ENCODE data around the gene CARHSP1.
"Not testable (repeated sequence)": the region's sequence is repeated elsewhere in the genome, so short reads cannot be mapped to it uniquely, and the experiment has no call there.

Gene CARHSP1

DNA sequence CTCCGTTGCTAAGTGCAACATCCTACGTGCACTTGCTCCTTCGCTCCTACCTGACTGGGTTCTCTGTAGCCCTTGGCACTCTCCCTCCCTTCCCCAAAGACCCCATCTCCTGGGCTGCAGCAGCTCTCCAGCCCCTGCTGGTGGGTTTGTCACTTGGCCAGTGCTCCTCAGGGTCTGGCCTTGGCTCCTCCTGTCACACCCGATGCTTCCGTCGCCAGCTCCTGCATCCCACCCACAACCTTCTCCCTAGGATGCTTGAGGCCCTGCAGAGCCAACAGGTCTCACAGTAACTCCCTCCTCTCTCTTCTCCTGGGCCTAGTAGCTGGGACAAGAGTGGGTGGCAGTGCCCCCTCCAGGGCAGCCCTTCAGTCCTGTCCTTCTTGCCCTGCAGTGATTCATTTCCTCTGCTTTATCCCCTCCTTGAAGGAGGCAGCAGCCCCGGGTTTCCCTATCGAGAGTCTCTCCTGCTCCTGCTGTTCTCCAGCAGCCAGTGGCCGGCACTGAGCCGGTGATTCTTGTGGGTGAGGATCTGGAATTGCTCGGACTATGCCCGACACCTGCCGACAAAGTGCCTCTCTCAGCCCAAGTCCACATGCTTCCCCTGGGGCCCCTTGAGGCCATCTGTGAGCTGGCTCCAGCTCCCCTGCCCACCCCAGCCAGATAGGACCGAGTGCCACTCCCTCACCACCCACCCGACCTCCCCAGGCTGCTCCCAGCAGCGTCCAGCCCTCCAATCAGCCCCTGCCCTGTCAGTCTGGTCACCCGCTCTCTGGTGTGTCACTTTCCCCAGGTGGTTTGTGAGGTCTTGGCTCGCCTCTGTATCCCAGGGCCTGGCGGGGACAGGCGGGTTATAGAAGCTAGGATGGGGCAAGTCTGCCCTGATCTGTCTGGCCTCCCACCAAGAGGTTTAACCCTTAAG is 17.1 kb upstream of the CARHSP1 start:
- Mint-ChIP-seq H3K36me3 (peaks cover 16% of the 10 kb centered on the region), H3K4me3 (no peak overlapping the region), H3K4me1 (peaks cover 30% of the 10 kb centered on the region), H3K9me3 (no peaks in the 10 kb centered on the region), H3K27me3 (peaks cover 35% of the 10 kb centered on the region), H3K27ac (peak overlapping the region; percentile 78)
- peak; percentile 39 for ATAC-seq

DNA sequence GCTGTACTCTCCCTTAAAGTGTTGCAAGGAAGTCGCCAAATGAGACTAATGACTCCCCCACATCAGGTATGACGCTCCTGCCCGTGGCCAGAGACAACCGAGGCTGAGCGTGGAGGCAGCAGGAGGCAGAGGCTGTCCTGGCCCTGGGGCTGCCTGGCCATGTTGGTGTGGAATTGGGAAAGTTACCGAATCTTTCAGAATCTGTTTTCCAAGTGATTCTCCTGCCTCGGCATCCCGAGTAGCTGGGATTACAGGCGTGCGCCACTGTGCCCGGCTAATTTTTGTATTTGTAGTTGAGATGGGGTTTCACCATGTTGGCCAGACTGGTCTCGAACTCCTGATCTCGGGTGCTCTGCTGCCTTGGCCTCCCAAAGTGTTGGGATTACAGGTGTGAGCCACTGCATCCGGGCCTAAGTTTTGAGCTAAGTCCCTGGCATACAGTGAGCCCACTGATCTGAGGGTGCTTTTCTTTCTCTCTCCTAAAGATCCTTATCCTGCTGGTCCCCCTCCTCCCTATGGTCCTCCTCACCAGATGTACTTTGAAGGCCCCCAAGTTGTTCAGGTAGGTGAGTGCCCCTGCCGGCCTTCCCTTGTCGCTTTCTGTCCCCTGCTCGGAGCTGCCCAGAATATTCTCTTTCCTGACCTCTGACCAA is 14.0 kb upstream of the CARHSP1 start:
- Mint-ChIP-seq H3K4me1 (peaks cover 40% of the 10 kb centered on the region), H3K27ac (peak overlapping the region; percentile 46), H3K36me3 (peaks cover 11% of the 10 kb centered on the region), H3K27me3 (peaks cover 35% of the 10 kb centered on the region), H3K9me3 (no peaks in the 10 kb centered on the region), H3K4me3 (no peak overlapping the region)
- no peak for ATAC-seq

DNA sequence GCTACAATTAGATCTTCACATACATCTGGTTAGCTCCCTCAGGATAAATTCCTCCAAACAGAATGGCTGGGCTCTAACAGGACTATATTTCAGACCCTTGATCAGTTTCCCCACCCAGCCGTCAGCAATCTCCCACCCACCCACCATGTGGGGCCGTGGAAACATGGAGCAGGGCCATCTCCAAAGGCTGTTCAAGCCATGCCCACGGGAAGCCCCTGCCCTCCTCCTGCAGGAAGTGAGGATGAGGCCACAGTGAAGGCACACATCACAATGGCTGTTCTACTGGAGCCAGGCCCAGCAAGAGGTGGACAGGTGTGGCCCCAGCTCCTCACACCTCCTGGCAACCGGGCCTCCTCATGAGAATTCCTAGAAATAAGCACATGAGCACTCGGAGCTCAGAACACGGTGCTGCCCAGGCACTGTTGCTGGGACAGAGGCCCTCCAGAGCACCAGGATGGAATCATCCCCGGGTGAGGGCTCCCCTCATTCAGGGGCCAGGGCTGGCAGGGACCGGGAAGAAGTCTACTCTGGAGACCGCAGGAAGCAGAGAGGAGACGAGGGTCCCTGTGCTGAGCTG is 13.3 kb upstream of the CARHSP1 start, which contains the start of gene LITAFD:
Gene LITAFD, plus strand, starts transcription at position 311 of the 577 bp plus-strand sequence. CDS start 2,005 bp downstream, outside the sequence.
- Mint-ChIP-seq H3K27me3 (peaks cover 35% of the 10 kb centered on the region), H3K4me1 (peaks cover 36% of the 10 kb centered on the region), H3K27ac (peak within 1 kb of the TSS; percentile 46), H3K9me3 (no peaks in the 10 kb centered on the region), H3K4me3 (no peak within 1 kb of the TSS), H3K36me3 (peaks cover 5% of the 10 kb centered on the region)
- ATAC-seq: no peak

DNA sequence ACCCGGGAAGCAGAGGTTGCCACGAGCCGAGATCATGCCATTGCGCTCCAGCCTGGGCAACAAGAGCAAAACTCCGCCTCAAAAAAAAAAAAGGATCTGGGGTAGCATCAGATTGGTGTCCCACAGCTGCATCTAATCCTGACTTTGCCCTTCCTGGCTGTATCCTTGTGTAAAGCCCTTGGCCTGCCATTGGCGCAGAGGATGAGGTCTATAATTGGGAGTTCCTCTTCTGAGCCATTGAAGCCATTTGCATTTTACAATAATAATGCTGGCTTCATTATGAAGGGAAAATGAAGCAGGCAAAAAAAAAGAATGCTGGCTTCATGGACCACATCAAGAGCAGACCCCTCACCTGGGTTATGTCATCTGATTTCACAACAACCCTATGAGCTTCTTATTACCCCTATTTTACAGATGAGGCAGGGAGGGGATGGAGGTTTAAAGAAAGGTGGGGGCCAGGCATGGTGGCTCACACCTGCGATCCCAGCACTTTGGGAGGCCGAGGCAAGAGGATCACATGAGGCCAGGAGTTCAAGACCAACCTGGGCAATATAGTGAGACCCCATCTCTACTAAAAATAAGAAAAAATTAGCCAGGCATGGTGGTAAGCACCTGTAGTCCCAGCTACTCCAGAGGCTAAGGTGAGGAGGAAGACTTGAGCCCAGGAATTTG is 12.2 kb upstream of the CARHSP1 start:
- no peaks in the 10 kb centered on the region for H3K36me3 Mint-ChIP-seq
- peak overlapping the region; percentile 43 for H3K27ac Mint-ChIP-seq
- H3K9me3 Mint-ChIP-seq: no peaks in the 10 kb centered on the region
- peaks cover 27% of the 10 kb centered on the region for H3K4me1 Mint-ChIP-seq
- ATAC-seq: no peak
- H3K27me3 Mint-ChIP-seq: peaks cover 32% of the 10 kb centered on the region
- H3K4me3 Mint-ChIP-seq: no peak overlapping the region

GRCh38 chr16:8878523-8878911 is 9.7 kb upstream of the CARHSP1 start:
- no peaks in the 10 kb centered on the region for H3K36me3 Mint-ChIP-seq
- H3K4me3 Mint-ChIP-seq: no peak overlapping the region
- H3K9me3 Mint-ChIP-seq: no peaks in the 10 kb centered on the region
- peak overlapping the region; percentile 5 for H3K27ac Mint-ChIP-seq
- ATAC-seq: no peak
- peaks cover 16% of the 10 kb centered on the region for H3K27me3 Mint-ChIP-seq
- H3K4me1 Mint-ChIP-seq: peaks cover 17% of the 10 kb centered on the region

DNA sequence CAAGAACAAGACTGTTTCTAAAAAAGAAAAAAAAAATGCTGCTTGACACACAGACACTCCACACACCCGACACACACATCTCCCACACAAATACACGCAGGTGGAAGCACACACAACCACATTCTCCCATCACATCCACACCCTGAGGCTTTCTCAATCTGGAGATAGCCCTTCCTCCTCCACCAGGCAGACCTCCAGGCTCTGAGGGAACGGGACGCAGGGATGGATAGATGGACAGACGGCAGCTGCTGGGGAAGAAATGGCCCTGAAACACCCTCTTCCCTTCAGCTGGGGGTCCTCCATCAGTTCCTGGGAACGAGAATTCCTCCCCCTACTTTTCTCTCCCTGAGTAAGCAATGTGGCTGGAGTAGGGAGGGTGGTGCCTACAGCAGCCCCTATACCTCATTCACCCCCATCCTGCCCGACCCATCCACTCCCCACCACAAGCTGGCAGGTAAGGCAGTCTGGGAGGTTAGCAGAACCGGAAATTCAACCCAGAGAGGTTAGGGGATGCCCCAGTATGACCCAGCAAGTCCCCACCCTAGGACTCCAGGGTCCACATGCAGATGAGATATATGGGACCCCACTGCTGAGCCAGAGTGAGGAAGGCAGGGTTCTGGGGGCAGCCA is 9.2 kb upstream of the CARHSP1 start:
- Mint-ChIP-seq H3K27ac (peak overlapping the region; percentile 5), H3K9me3 (no peaks in the 10 kb centered on the region), H3K4me3 (no peak overlapping the region), H3K4me1 (peaks cover 17% of the 10 kb centered on the region), H3K27me3 (peaks cover 11% of the 10 kb centered on the region), H3K36me3 (no peaks in the 10 kb centered on the region)
- ATAC-seq: peak; percentile 39

- not testable (repeated sequence) for H3K27ac Mint-ChIP-seq, H3K9me3 Mint-ChIP-seq, H3K4me3 Mint-ChIP-seq, ATAC-seq, H3K27me3 Mint-ChIP-seq, H3K36me3 Mint-ChIP-seq
- H3K4me1 Mint-ChIP-seq: peaks cover 24% of the 10 kb centered on the region
Observed at GRCh38 chr16:8875317-8875716, 6.5 kb upstream of the CARHSP1 start.

- H3K4me3 Mint-ChIP-seq: no peak overlapping the region
- no peaks in the 10 kb centered on the region for H3K36me3 Mint-ChIP-seq
- no peaks in the 10 kb centered on the region for H3K27me3 Mint-ChIP-seq
- peaks cover 27% of the 10 kb centered on the region for H3K4me1 Mint-ChIP-seq
- H3K27ac Mint-ChIP-seq: no peak overlapping the region
- ATAC-seq: no peak
- H3K9me3 Mint-ChIP-seq: no peaks in the 10 kb centered on the region
Observed at GRCh38 chr16:8874388-8874787, 5.6 kb upstream of the CARHSP1 start.

GRCh38 chr16:8873866-8874195 is 5.0 kb upstream of the CARHSP1 start:
- not testable (repeated sequence) for ATAC-seq, H3K4me3 Mint-ChIP-seq, H3K36me3 Mint-ChIP-seq, H3K27ac Mint-ChIP-seq, H3K9me3 Mint-ChIP-seq, H3K27me3 Mint-ChIP-seq
- H3K4me1 Mint-ChIP-seq: peaks cover 32% of the 10 kb centered on the region

GRCh38 chr16:8872967-8873865 is 4.4 kb upstream of the CARHSP1 start:
- Mint-ChIP-seq H3K27me3 (no peaks in the 10 kb centered on the region), H3K4me3 (no peak overlapping the region), H3K9me3 (no peaks in the 10 kb centered on the region), H3K27ac (no peak overlapping the region), H3K36me3 (no peaks in the 10 kb centered on the region), H3K4me1 (peaks cover 26% of the 10 kb centered on the region)
- ATAC-seq: no peak

- Mint-ChIP-seq H3K27ac (no peak overlapping the region), H3K4me1 (peaks cover 35% of the 10 kb centered on the region), H3K27me3 (no peaks in the 10 kb centered on the region), H3K4me3 (no peak overlapping the region), H3K36me3 (peaks cover 5% of the 10 kb centered on the region), H3K9me3 (no peaks in the 10 kb centered on the region)
- no peak for ATAC-seq
Observed at GRCh38 chr16:8872071-8872470, 3.3 kb upstream of the CARHSP1 start.

DNA sequence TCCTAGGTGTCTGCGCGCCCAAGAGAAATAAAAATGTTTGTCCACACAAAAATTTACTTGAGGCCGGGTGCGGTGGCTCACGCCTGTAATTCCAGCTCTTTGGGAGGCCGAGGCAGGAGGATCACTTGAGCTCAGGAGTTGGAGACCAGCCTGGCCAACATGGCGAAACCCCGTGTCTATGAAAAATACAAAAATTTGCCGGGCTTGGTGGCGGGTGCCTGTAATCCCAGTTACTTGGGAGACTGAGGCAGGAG is 1.1 kb upstream of the CARHSP1 start:
- Mint-ChIP-seq H3K4me1 (peaks cover 56% of the 10 kb centered on the region), H3K27ac (peak overlapping the region; percentile 82)
- not testable (repeated sequence) for H3K27me3 Mint-ChIP-seq, H3K4me3 Mint-ChIP-seq, H3K9me3 Mint-ChIP-seq, H3K36me3 Mint-ChIP-seq, ATAC-seq

- peaks cover 6% of the 10 kb centered on the region for H3K36me3 Mint-ChIP-seq
- H3K27ac Mint-ChIP-seq: peak overlapping the region; percentile 82
- H3K9me3 Mint-ChIP-seq: no peaks in the 10 kb centered on the region
- no peaks in the 10 kb centered on the region for H3K27me3 Mint-ChIP-seq
- H3K4me1 Mint-ChIP-seq: peaks cover 61% of the 10 kb centered on the region
- peak overlapping the region; percentile 96 for H3K4me3 Mint-ChIP-seq
- ATAC-seq: no peak
Observed at GRCh38 chr16:8869212-8869987, 594 bp upstream of the CARHSP1 start.

All from stimulated activated memory B cell treated with anti-CD40 and anti-IgM and Interleukin-4, amounts not matched to agents 10 μg/mL and 1 μg/mL and 100 μg/mL, for 72 hours (primary cell).